DOHH2 (cell line): ENCODE results near the gene HIPK2.

Experiments
- EZH2phosphoT487 ChIP-seq: fragments of 200-600 bp; sonication (generic); IDR thresholded peaks from 2 replicates; pipeline ENCODE4 v1.6.1; 2017; ENCODE audit warnings: borderline replicate concordance, mild to moderate bottlenecking, antibody characterized with exemption, low read length, moderate library complexity, mixed read lengths
- TF ChIP-seq, protein P1 (sequence below): fragments of 200-600 bp; sonication (generic); IDR thresholded peaks from one replicate; pipeline ENCODE4 v1.5.1; 2014; ENCODE audit warnings: antibody characterized with exemption, mild to moderate bottlenecking, low read depth, low read length; ENCODE audit not compliant: poor library complexity, severe bottlenecking

DNA sequence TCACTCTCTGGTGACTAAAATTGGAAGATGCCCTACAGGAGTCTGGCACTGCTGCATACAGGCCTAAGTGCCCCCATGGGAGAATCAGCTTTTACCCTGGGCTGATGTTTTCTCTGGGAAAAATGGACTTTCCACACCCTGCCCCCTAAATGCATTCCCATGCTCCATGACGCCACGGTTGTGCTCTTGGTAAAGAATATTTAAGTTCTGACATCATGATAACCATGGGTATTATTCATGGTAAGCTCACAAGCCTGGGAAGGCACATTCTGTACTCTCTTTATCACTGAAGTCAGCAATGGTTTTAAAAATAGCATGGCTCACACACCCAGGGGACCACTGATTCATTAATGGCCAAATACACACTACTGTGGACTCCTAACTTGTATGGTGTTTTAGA, 43.4 kb downstream of the HIPK2 start:
- TF ChIP-seq, protein P1, sequence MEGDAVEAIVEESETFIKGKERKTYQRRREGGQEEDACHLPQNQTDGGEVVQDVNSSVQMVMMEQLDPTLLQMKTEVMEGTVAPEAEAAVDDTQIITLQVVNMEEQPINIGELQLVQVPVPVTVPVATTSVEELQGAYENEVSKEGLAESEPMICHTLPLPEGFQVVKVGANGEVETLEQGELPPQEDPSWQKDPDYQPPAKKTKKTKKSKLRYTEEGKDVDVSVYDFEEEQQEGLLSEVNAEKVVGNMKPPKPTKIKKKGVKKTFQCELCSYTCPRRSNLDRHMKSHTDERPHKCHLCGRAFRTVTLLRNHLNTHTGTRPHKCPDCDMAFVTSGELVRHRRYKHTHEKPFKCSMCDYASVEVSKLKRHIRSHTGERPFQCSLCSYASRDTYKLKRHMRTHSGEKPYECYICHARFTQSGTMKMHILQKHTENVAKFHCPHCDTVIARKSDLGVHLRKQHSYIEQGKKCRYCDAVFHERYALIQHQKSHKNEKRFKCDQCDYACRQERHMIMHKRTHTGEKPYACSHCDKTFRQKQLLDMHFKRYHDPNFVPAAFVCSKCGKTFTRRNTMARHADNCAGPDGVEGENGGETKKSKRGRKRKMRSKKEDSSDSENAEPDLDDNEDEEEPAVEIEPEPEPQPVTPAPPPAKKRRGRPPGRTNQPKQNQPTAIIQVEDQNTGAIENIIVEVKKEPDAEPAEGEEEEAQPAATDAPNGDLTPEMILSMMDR: no peak
- no peak for TF ChIP-seq EZH2phosphoT487
